EH (cell line): ENCODE results near the gene SS18L1.
"Not testable (repeated sequence)": the region's sequence is repeated elsewhere in the genome, so short reads cannot be mapped to it uniquely, and the experiment has no call there.

Experiments used
- DNase-seq: peaks from one replicate; pipeline ENCODE4 v3.0.0-alpha.2; 2015; ENCODE audit warnings: low read depth

Gene SS18L1

GRCh38 chr20:62137092-62137384 is 6.5 kb upstream of the SS18L1 start:
- DNase-seq = no peak

GRCh38 chr20:62137478-62138203 is 5.9 kb upstream of the SS18L1 start:
- no peak for DNase-seq

- DNase-seq = no peak
Measured at GRCh38 chr20:62138204-62138543, 5.4 kb upstream of the SS18L1 start.

- DNase-seq = no peak
Measured at GRCh38 chr20:62138912-62139311, 4.7 kb upstream of the SS18L1 start.

- DNase-seq = no peak
Measured at GRCh38 chr20:62139636-62140035, 3.9 kb upstream of the SS18L1 start.

- DNase-seq = no peak
Measured at GRCh38 chr20:62141043-62141396, 2.5 kb upstream of the SS18L1 start.

GRCh38 chr20:62141397-62142251 is 1.9 kb upstream of the SS18L1 start:
- DNase-seq = peak; percentile 43

- DNase-seq = peak; percentile 22
Measured at GRCh38 chr20:62142252-62143080, 1.1 kb upstream of the SS18L1 start.

GRCh38 chr20:62143957-62144825 is 622 bp downstream of the SS18L1 start:
- DNase-seq = peak; percentile 71

- no peak for DNase-seq
Measured at GRCh38 chr20:62145688-62146018, 2.1 kb downstream of the SS18L1 start.

GRCh38 chr20:62146019-62146755 is 2.6 kb downstream of the SS18L1 start:
- no peak for DNase-seq

GRCh38 chr20:62147125-62147524 is 3.6 kb downstream of the SS18L1 start:
- no peak for DNase-seq

GRCh38 chr20:62147528-62147927 is 4.0 kb downstream of the SS18L1 start:
- DNase-seq = no peak

GRCh38 chr20:62148383-62148782 is 4.8 kb downstream of the SS18L1 start:
- DNase-seq = not testable (repeated sequence)

- DNase-seq = no peak
Measured at GRCh38 chr20:62148908-62149314, 5.3 kb downstream of the SS18L1 start.

GRCh38 chr20:62149532-62150309 is 6.2 kb downstream of the SS18L1 start:
- peak; percentile 40 for DNase-seq

GRCh38 chr20:62150310-62150575 is 6.7 kb downstream of the SS18L1 start:
- no peak for DNase-seq

- DNase-seq = no peak
Measured at GRCh38 chr20:62151225-62151624, 7.7 kb downstream of the SS18L1 start.

GRCh38 chr20:62151835-62152364 is 8.3 kb downstream of the SS18L1 start:
- no peak for DNase-seq

- DNase-seq = peak; percentile 66
Measured at GRCh38 chr20:62155428-62156253, 12.1 kb downstream of the SS18L1 start.
